NCI-H2196 (cell line): ENCODE data around the gene CD3D.
"Not testable (repeated sequence)": the region's sequence is repeated elsewhere in the genome, so short reads cannot be mapped to it uniquely, and the experiment has no call there.

Experiments
- DNase-seq: peaks from one replicate; lab custom pipeline; 2025; ENCODE audit not compliant: unreplicated experiment; lab: John Stamatoyannopoulos, UW

Gene CD3D

DNA sequence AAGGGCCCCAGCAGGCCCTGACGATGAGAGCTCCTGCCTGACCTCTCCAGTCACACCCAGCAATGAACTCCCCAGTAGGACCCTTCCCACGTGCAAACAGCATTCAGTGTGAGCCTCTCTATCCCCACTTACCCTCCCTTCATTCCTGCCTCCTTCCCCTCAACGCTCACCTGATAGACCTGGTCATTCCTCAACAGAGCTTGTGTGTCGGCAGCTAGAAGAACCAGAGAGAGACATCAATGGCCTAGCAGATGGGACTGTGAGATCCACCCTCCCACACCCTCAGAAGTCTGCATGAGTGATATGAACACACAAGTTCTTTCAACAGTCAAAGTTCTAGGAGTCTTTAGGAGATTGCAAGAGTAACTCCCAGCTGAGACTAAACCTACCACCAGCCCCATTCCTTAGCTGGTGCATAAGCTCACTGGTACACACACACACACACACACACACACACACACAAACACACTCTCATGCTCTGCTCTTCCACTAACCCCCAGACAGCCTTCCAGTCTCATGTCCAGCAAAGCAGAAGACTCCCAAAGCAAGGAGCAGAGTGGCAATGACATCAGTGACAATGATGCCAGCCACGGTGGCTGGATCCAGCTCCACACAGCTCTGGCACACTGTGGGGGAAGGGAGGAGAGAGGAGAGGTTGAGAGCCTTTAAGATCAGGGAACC, 3.1 kb downstream of the CD3D start:
- DNase-seq: no peak

- DNase-seq: no peak
Measured at GRCh38 chr11:118338637-118339061, 3.9 kb downstream of the CD3D start.

DNA sequence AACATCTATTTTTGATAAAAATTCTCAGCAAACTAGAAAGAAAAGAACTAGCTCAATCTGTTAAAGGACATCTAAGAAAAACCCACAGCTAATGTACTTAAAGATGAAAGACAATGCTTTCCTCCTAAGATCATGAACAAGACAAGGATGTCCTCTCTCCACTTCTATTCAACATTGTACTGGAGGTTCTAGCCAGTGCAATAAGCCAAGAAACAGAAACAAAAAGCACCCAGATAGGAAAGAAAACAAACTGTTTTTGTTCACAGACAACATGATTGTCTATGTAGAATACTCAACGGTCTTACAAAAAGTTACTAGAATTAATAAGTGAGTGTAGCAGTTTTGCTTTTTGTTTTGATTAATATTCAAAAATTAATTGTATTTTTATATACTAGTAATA, 7.8 kb downstream of the CD3D start:
- DNase-seq: no peak

DNA sequence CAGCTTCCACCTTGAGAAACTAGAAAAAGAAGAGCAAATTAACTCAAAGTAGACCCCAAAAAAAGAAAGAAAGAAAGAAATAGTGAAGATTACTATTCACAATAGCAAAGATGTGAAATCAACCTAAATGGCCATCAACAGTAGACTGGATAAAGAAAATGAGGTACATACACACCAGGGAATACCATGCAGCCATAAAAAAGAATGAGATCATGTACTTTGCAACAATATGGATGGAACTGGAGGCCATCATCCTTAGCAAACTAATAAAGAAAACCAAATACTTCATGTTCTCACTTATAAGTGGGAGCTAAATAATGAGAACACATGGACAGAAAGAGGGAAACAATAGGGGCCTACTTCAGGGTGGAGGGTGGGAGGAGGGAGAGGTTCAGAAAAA, 13.8 kb downstream of the CD3D start:
- no peak for DNase-seq

GRCh38 chr11:118325283-118325682, 17.2 kb downstream of the CD3D start:
- DNase-seq: no peak

GRCh38 chr11:118322721-118323120, 19.8 kb downstream of the CD3D start:
- DNase-seq: no peak

DNA sequence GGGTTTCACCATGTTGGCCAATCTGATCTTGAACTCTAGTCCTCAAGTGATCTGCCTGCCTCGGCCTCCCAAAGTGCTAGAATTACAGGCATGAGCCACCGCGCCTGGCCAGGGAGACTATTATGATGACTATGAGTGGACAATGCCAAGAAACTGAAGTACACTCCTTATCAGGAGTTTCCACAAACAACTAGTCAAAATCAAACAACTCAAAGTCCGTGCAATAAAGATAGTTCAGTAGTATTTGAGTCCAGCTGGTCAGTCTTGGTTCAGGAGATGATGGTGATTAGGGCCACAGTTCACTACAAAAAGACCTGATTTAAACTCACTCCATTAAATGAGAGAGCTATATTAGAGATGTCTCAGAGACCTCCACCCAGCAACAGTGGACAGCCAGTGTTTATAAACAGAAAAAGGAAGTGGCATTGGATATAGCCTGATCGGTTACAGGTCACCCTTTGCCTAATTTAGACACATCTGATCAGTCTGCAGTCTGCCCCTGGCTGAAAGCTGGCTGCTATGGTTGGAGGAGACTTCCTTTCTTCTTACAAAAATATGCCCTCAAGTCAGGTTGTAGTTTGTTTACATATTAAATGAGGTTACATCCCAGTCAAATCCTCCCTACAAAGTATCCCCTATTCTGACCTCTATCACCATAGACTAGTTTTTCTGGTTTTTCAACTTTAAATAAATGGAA, 21.0 kb downstream of the CD3D start:
- DNase-seq: peak; percentile 11

- DNase-seq: no peak
Measured at GRCh38 chr11:118320515-118320914, 22.0 kb downstream of the CD3D start.

GRCh38 chr11:118319337-118319707, 23.2 kb downstream of the CD3D start:
- DNase-seq: no peak

GRCh38 chr11:118318581-118319336, 23.7 kb downstream of the CD3D start:
- DNase-seq: no peak

- DNase-seq: no peak
Measured at GRCh38 chr11:118318124-118318523, 24.4 kb downstream of the CD3D start.

DNA sequence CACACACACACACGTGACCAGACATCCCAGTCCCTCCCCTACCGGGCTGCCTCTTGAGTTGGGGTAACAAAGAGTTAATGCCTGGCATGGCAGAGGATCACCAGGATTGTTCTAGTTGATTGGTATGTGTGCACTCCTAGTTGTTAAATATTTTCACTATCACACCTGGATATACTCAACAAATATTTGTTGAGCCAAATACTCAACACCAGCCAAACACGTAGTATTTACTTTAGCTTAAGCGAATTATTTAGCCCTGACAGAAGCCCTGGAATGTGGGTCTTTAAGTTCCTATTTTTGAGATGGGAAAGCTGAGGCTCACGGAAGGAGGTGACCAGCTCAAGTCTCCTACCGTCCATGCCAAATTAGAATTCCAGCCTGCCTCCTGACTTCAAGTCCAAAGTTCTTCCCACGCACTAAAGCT, 27.5 kb downstream of the CD3D start:
- DNase-seq: no peak

DNA sequence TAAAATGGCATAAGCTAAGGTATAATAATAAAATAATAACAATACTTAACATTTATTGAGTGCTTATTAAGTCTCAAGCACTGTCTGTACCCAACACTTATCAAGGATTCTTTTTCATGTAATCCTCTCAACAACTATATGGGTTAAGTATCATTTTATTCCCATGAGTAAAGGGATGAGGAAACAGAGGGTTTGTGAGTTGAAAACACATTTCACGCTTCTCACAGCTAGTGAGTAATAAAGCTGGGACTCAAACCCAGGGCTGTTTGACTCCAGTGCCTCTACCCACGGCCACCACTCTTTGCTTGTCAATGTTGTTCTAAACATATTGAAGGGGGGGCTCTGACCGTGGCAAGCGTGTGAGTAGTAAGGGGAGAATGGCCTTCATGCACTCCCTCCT, 29.3 kb downstream of the CD3D start:
- DNase-seq: no peak

DNA sequence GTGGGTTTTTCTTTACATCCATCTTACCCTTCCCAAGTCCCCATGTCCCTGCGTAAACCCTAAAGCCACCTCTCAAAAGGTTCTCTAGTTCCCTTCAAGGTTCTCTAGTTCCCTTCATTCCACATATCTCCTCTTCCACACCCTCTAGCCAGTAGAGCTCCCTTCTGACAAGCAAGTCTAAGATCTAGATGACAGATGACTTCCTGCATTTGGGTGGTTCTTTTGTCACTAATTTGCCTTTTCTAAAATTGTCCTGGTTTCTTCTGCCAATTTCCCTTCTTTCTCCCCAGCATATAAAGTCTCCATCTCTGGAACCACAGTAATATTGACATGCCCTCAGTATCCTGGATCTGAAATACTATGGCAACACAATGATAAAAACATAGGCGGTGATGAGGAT, 30.2 kb downstream of the CD3D start:
- DNase-seq: no peak

DNA sequence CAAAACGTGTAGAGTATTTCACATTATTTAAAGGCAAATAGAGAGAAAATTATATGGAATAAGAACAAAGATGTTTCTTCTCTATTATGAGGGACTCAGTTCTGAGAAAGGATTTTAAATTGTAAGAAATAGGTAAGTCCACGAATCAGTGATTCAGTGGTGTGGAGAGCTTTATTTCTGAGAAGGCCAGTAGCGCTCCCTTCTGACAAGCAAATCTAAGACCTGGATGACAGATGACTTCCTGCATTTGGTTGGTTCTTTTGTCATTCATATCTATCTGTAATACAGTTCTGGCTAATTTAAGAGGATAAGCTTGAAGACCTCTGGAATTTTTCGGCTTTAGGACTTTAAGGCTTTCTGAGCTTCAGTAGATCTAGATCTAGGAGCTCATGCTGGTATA, 31.0 kb downstream of the CD3D start:
- DNase-seq: no peak

- DNase-seq: no peak
Measured at GRCh38 chr11:118310781-118311485, 31.6 kb downstream of the CD3D start.

- no peak for DNase-seq
Measured at GRCh38 chr11:118310271-118310670, 32.2 kb downstream of the CD3D start.

DNA sequence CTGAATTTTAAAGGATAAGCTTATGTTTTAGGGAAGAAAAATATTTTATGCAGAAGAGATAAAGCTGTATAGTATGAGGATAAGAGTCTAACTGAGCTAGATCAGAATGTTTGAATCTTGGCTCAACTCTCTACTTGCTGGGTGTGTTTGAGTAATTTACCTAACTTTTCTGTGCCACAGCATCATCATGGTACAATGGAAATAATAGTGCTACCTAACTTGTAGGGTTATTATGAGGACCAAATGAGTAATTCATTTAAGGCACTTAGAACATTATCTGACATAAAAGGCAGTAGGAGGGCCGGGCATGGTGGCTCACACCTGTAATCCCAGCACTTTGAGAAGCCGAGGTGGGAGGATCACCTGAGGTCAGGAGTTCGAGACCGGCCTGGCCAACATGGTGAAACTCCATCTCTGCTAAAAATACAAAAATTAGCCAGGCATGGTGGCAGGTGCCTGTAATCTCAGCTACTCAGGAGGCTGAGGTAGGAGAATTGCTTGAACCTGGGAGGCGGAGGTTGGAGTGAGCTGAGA, 33.4 kb downstream of the CD3D start:
- not testable (repeated sequence) for DNase-seq

GRCh38 chr11:118306556-118306955, 35.9 kb downstream of the CD3D start:
- no peak for DNase-seq

- no peak for DNase-seq
Measured at GRCh38 chr11:118305726-118306125, 36.8 kb downstream of the CD3D start.

DNA sequence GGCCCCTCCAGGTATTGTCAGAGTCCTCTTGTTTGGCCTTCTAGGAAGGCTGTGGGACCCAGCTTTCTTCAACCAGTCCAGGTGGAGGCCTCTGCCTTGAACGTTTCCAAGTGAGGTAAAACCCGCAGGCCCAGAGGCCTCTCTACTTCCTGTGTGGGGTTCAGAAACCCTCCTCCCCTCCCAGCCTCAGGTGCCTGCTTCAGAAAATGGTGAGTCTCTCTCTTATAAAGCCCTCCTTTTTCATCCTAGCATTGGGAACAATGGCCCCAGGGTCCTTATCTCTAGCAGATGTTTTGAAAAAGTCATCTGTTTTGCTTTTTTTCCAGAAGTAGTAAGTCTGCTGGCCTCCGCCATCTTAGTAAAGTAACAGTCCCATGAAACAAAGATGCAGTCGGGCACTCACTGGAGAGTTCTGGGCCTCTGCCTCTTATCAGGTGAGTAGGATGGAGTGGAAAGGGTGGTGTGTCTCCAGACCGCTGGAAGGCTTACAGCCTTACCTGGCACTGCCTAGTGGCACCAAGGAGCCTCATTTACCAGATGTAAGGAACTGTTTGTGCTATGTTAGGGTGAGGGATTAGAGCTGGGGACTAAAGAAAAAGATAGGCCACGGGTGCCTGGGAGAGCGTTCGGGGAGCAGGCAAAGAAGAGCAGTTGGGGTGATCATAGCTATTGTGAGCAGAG, 37.8 kb downstream of the CD3D start, which contains the start of gene CD3E:
Gene CD3E, plus strand, starts transcription at position 163 of the 681 bp plus-strand sequence. Its CDS starts 223 bp downstream, at position 386.
- no peak for DNase-seq
